HepG2 (cell line): ENCODE data around the gene MYL6B. TPM values are rescaled to one million over a fixed set of nuclear protein-coding genes. Genes with fewer than 3 reads are reported as not detected.

Experiments used
- ATAC-seq: fragments of 200-7000 bp; cut with Tn5 transposase; 3 replicates; pipeline ENCODE4 v1.9.1; 2020; ENCODE audit warnings: mild to moderate bottlenecking, moderate library complexity
- BruUV-seq: library from RNA; stranded (reverse); fragments of 400-500 nt; replicated peaks from 2 replicates; lab custom pipeline; 2021; lab: Mats Ljungman, UMichigan
- CTCF ChIA-PET: fragments of 300-600 bp; formaldehyde crosslinking; extraction: SDS; loops from one replicate; lab custom pipeline; 2021; ENCODE audit warnings: low total read pairs, inconsistent platforms, low intra/inter-chr PET ratio; lab: Yijun Ruan, JAX
- POLR2A ChIA-PET: fragments of 350-600 bp; sonication (Branson Sonifier 250); formaldehyde crosslinking; loops from one replicate; lab custom pipeline; 2020; ENCODE audit warnings: antibody characterized with exemption, inconsistent platforms; lab: Yijun Ruan, JAX
- DNase-seq: peaks from one replicate; pipeline ENCODE4 v3.0.0-alpha.2; 2015; ENCODE audit warnings: low spot score
- FAIRE-seq: peaks from 3 replicates; lab custom pipeline; 2011; peaks lifted over from hg19 to GRCh38; lab: Jason Lieb, UNC
- H2AFZ ChIP-seq: one replicate; pipeline ENCODE4 v1.6.1; 2011; ENCODE audit warnings: low read length, inconsistent platforms
- H3K27ac ChIP-seq: fragments of 300-600 bp; 3 replicates; pipeline ENCODE4 v1.8.0; 2011; ENCODE audit warnings: mixed run types, mild to moderate bottlenecking, mixed read lengths, low read length, inconsistent platforms; ENCODE audit not compliant: insufficient read depth; ENCODE audit errors: extremely low read length
- H3K27me3 ChIP-seq, 2 experiments: fragments of 200-600 bp in 1 of 2; 2 replicates in 1 of 2; 3 replicates in 1 of 2; pipeline versions ENCODE4 v1.6.0 to v1.8.0; 2011; ENCODE audit warnings: low read length in 2 of 2, mild to moderate bottlenecking in 2 of 2, moderate library complexity in 2 of 2, inconsistent platforms in 1 of 2; ENCODE audit not compliant: insufficient read depth in 2 of 2, control insufficient read depth in 1 of 2
- H3K36me3 ChIP-seq, 2 experiments: fragments of 200-600 bp in 1 of 2; replicated peaks in 1 of 2; 2 replicates in 1 of 2; 3 replicates in 1 of 2; pipeline versions ENCODE4 v1.5.1 to v1.8.0; 2011; ENCODE audit warnings: low read length in 2 of 2, inconsistent platforms in 1 of 2; ENCODE audit not compliant: insufficient read depth in 2 of 2, control insufficient read depth in 1 of 2
- H3K4me1 ChIP-seq: 2 replicates; pipeline ENCODE4 v1.5.1; 2012; ENCODE audit warnings: low read length, inconsistent platforms; ENCODE audit not compliant: insufficient read depth
- H3K4me2 ChIP-seq: 2 replicates; pipeline ENCODE4 v1.6.0; 2011; ENCODE audit warnings: low read depth, low read length, inconsistent platforms
- H3K4me3 ChIP-seq, 3 experiments: fragments of 200-600 bp in 1 of 3; sonication (generic), shearing (Covaris generic) in 1 of 3; replicated peaks in 1 of 3; 2 replicates each; pipeline ENCODE4 v1.5.1; 2011 to 2016; ENCODE audit warnings: low read length in 3 of 3, inconsistent platforms in 2 of 3, low read depth in 2 of 3, mild to moderate bottlenecking in 2 of 3, control low read depth in 1 of 3, mixed read lengths in 1 of 3; ENCODE audit not compliant: insufficient read depth in 1 of 3
- H3K79me2 ChIP-seq: one replicate; pipeline ENCODE4 v1.6.1; 2011; ENCODE audit warnings: low read length, inconsistent platforms; ENCODE audit not compliant: insufficient read depth
- H3K9ac ChIP-seq: 2 replicates; pipeline ENCODE4 v1.6.0; 2011; ENCODE audit warnings: mild to moderate bottlenecking, low read depth, low read length, inconsistent platforms; ENCODE audit not compliant: insufficient read depth
- H3K9me3 ChIP-seq: 2 replicates; pipeline ENCODE4 v1.5.1; 2012; ENCODE audit warnings: mild to moderate bottlenecking, low read length
- H4K20me1 ChIP-seq: 2 replicates; pipeline ENCODE4 v1.6.0; 2011; ENCODE audit warnings: inconsistent platforms, mild to moderate bottlenecking, low read length, moderate library complexity; ENCODE audit not compliant: insufficient read depth
- HHEX ChIP-seq: IDR thresholded peaks from 2 replicates; pipeline ENCODE4 v1.6.1; 2016; ENCODE audit warnings: control low read depth
- KMT2A ChIP-seq: sonication (generic); formaldehyde crosslinking; IDR thresholded peaks from 2 replicates; pipeline ENCODE4 v1.4.0; 2020; ENCODE audit warnings: missing genetic modification reagents
- MAFK ChIP-seq, 2 experiments: IDR thresholded peaks in 1 of 2; conservative IDR thresholded peaks in 1 of 2; 2 replicates each; pipeline ENCODE4 v1.6.1; 2011; ENCODE audit warnings: improper control_type of control experiment in 2 of 2, low read length in 2 of 2
- PATZ1 ChIP-seq: sonication (generic); formaldehyde crosslinking; IDR thresholded peaks from 2 replicates; pipeline ENCODE4 v1.4.0; 2020; ENCODE audit warnings: missing genetic modification reagents
- PHF20 ChIP-seq: sonication (generic); formaldehyde crosslinking; IDR thresholded peaks from 2 replicates; pipeline ENCODE4 v1.5.0; 2020; ENCODE audit warnings: mild to moderate bottlenecking, missing genetic modification reagents
- SMAD1 ChIP-seq: sonication (generic); formaldehyde crosslinking; IDR thresholded peaks from 2 replicates; pipeline ENCODE4 v1.4.0; 2020; ENCODE audit warnings: missing genetic modification reagents, low read depth, mild to moderate bottlenecking, borderline replicate concordance
- SMC3 ChIP-seq: IDR thresholded peaks from 2 replicates; pipeline ENCODE4 v1.6.1; 2011; ENCODE audit warnings: low read length, improper control_type of control experiment
- ZNF414 ChIP-seq: sonication (generic); formaldehyde crosslinking; IDR thresholded peaks from 2 replicates; pipeline ENCODE4 v1.5.0; 2020; ENCODE audit warnings: missing genetic modification reagents
- ZNF431 ChIP-seq: sonication (generic); formaldehyde crosslinking; IDR thresholded peaks from 2 replicates; pipeline ENCODE4 v1.9.0; 2022; ENCODE audit warnings: missing genetic modification reagents, low read depth, mild to moderate bottlenecking, borderline replicate concordance
- ZNF451 ChIP-seq: sonication (generic); formaldehyde crosslinking; IDR thresholded peaks from 2 replicates; pipeline ENCODE4 v1.5.0; 2020; ENCODE audit warnings: mild to moderate bottlenecking, missing genetic modification reagents
- ZNF501 ChIP-seq: sonication (generic); formaldehyde crosslinking; IDR thresholded peaks from 2 replicates; pipeline ENCODE4 v1.5.1; 2020; ENCODE audit warnings: mild to moderate bottlenecking, moderate library complexity, missing genetic modification reagents
- ZNF687 ChIP-seq: sonication (generic); formaldehyde crosslinking; IDR thresholded peaks from 2 replicates; pipeline ENCODE4 v1.5.1; 2020; ENCODE audit warnings: mild to moderate bottlenecking, missing genetic modification reagents, moderate library complexity
- ZNF781 ChIP-seq: sonication (generic); formaldehyde crosslinking; IDR thresholded peaks from 2 replicates; pipeline ENCODE4 v1.5.1; 2020; ENCODE audit warnings: borderline replicate concordance, mild to moderate bottlenecking, missing genetic modification reagents; ENCODE audit errors: not compliant biosample characterization
- WGBS: methylation state at CpG from one replicate; pipeline ENCODE4 v1.1.6; 2017; ENCODE audit warnings: low lambda C conversion rate; 5-methylcytosine and 5-hydroxymethylcytosine counted together
- in situ Hi-C: cut with HindIII; loops from 2 replicates; pipeline ENCODE4 v1.10.0; 2017; ENCODE audit warnings: low pct_unique_long_range_greater_than_20kb; ENCODE audit not compliant: extremely low pct_ligation_motif_present
- intact Hi-C: fragments of 100-400 bp; cut with micrococcal nuclease; formaldehyde crosslinking; loops from one replicate; pipeline ENCODE4 v1.10.0; 2022; ENCODE audit not compliant: unreplicated experiment
- polyA plus RNA-seq, 8 experiments: library from polyadenylated mRNA; depleted of rRNA in 3 of 8; stranded (reverse) in 7 of 8; unstranded in 1 of 8; fragments of >200 nt; fragmentation: Illumina TruSeq in 4 of 8; extraction: Trizol in 4 of 8; gene quantifications; 2 replicates each; pipeline versions ENCODE4 v1.2.1 to v1.2.3, GENCODE V29; 2011 to 2016; ENCODE audit warnings: low read depth in 4 of 8, missing spikeins in 1 of 8, mixed read lengths in 1 of 8; ENCODE audit not compliant: insufficient read depth in 1 of 8
- total RNA-seq, 5 experiments: library from RNA; depleted of rRNA; stranded (reverse); fragments of >200 nt; fragmentation: Illumina TruSeq; extraction: Trizol; gene quantifications; 2 replicates each; pipeline ENCODE4 v1.2.3, GENCODE V29; 2016; ENCODE audit warnings: low read depth in 1 of 5
- TF ChIP-seq, protein P1 (sequence below): sonication (generic); formaldehyde crosslinking; IDR thresholded peaks from 2 replicates; pipeline ENCODE4 v1.5.0; 2020; ENCODE audit warnings: mild to moderate bottlenecking, missing genetic modification reagents

The MYL6B gene
- total and polyA plus RNA-seq, 2 of the 13 experiments (the other 11 are each of a cell fraction or from before 2014, with no cell fraction given): 75.7 to 88.7 TPM

- no peaks in the 10 kb centered on the region for H4K20me1 ChIP-seq
- peaks cover 55% of the 10 kb centered on the region for H3K4me1 ChIP-seq
- intact Hi-C loops (no loop called here), in situ Hi-C loops (loop anchor here (5.0 kb wide), 1 partner anchor 59 kb away; the partner anchor contains the start of gene SMARCC2)
- DNase-seq (no peak), FAIRE-seq (no peak), ATAC-seq (peak; percentile 33)
- no peaks in the 10 kb centered on the region for H3K9me3 ChIP-seq
- H3K9ac ChIP-seq: peak overlapping the region; percentile 80
- 0% methylated on average over 16 of the region's 20 CpGs for WGBS
- H3K4me3 ChIP-seq: peak overlapping the region; percentile 72 to 89 (median 83)
- H3K4me2 ChIP-seq: peak overlapping the region; percentile 86
- peaks cover 13 to 32% of the 10 kb centered on the region in 2 experiments for H3K36me3 ChIP-seq
- no peak overlapping the region for H2AFZ ChIP-seq
- BruUV-seq: no TSS peak
- peaks cover 17% of the 10 kb centered on the region for H3K79me2 ChIP-seq
- ChIA-PET CTCF (interaction anchor here (4.2 kb wide), 1 partner anchor 61 kb away, joined by 24 read pairs; the partner anchor contains the start of gene SMARCC2), POLR2A (interaction anchor here (0.9 to 3.8 kb wide), 24 partner anchors 10 to 508 kb away, joined by 3 to 58 read pairs (median 6); partner anchors contain the start of genes COQ10A, ERBB3, GLS2 and MYL6)
- H3K27ac ChIP-seq: peak overlapping the region; percentile 57
- no peaks in the 10 kb centered on the region for H3K27me3 ChIP-seq
- TF ChIP-seq MAFK (conservative IDR thresholded peaks at IDR 0.05 in 1 of 2, IDR thresholded peaks at IDR 0.05 in 1 of 2; ENCODE audit: low read length in 2 of 2) (no peak), KMT2A (CRISPR knock-in tag) (no peak), ZNF451 (no peak), PHF20 (CRISPR knock-in tag) (0 out of 2 replicates have a peak, but pooled peaks have one; percentile 24), PATZ1 (no peak), SMAD1 (CRISPR knock-in tag) (peak; percentile 8; the same call in 1 of the 2 replicates), ZNF687 (0 out of 2 replicates have a peak, but pooled peaks have one; percentile 12), ZNF414 (CRISPR knock-in tag) (peak; percentile 39; the same call in 1 of the 2 replicates), SMC3 (no peak), HHEX (no peak), ZNF501 (CRISPR knock-in tag) (no peak), ZNF431 (CRISPR knock-in tag) (0 out of 2 replicates have a peak, but pooled peaks have one; percentile 4), ZNF781 (CRISPR knock-in tag) (no peak)
- TF ChIP-seq, protein P1, sequence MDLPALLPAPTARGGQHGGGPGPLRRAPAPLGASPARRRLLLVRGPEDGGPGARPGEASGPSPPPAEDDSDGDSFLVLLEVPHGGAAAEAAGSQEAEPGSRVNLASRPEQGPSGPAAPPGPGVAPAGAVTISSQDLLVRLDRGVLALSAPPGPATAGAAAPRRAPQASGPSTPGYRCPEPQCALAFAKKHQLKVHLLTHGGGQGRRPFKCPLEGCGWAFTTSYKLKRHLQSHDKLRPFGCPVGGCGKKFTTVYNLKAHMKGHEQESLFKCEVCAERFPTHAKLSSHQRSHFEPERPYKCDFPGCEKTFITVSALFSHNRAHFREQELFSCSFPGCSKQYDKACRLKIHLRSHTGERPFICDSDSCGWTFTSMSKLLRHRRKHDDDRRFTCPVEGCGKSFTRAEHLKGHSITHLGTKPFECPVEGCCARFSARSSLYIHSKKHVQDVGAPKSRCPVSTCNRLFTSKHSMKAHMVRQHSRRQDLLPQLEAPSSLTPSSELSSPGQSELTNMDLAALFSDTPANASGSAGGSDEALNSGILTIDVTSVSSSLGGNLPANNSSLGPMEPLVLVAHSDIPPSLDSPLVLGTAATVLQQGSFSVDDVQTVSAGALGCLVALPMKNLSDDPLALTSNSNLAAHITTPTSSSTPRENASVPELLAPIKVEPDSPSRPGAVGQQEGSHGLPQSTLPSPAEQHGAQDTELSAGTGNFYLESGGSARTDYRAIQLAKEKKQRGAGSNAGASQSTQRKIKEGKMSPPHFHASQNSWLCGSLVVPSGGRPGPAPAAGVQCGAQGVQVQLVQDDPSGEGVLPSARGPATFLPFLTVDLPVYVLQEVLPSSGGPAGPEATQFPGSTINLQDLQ: no peak
These were observed 23.6 kb upstream of the MYL6B start for GRCh38 chr12:56128670-56129205.
